Stimulated activated CD4-positive, alpha-beta T cell treated with anti-CD3 and anti-CD28 coated beads, Interleukin-2, amount 100 ng/mL, for 4 hours (primary cell): ENCODE data around the gene ZNF266.

ENCODE experiments used
- DNase-seq: peaks from one replicate; pipeline ENCODE4 v3.0.0-alpha.2; 2020; ENCODE audit warnings: low read depth

ZNF266 gene

GRCh38 chr19:9435279-9436268 lies at the start of gene ZNF266:
TSS of gene ZNF266 (minus strand) at chr19:9435573. CDS start at chr19:9420089, 15,484 bp downstream.
- peak; percentile 88 for DNase-seq

DNA sequence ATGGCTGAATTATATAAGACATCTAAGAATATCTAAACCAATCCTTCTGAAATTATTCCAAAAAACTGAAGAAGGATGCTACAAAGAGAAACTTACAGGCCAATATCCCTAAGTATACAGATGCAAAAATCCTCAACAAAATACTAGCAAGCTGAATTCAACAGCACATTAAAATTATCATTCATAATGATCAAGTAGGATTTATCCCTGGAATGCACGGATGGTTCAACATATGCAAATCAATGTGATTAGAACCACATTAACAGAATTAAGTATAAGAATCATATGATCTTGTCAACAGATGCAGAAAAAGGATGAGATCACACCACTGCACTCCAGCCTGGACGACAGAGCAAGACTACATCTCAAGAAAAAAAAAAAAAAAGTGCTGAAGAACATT lies 49.8 kb upstream of the ZNF266 start:
- no peak for DNase-seq

- no peak for DNase-seq
Measured at GRCh38 chr19:9474975-9475374, 39.6 kb upstream of the ZNF266 start.

DNA sequence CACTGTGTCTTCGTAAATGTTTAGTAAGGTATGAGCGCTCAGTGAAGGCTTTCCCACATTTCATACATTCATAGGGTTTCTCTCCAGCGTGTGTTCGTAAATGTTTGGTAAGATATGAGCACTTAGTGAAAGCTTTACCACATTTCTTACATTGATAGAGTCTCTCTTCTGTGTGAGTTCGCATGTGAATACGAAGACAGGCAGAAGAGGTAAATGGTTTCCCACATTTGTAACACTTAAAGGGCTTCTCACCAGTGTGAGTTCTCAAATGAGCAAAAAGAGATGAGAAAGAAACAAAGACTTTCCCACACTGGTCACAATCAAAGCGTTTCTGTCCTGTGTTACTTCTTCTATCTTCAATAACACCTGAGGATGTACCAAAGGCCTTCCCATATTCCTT lies 31.8 kb upstream of the ZNF266 start:
- no peak for DNase-seq

DNA sequence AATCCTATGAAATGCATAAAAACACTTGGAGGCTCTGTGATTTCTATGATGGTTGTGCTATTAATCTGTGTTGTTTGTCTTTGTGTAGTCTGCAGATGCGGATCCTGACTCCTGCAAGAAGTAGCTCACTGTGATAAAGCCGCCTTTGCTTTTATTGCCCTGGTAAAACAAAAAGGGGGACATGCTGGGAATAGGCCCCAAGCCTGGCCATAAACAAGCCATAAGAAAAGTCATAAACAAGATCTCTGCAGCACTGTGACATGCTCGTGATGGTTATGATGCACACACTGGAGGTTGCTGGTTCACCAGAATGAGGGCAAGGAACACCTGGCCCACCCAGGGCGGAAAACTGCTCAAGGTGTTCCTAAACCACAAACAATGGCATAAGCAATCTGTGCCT lies 26.6 kb upstream of the ZNF266 start:
- DNase-seq, result no peak

GRCh38 chr19:9456018-9456689 lies 20.8 kb upstream of the ZNF266 start:
- no peak for DNase-seq

DNA sequence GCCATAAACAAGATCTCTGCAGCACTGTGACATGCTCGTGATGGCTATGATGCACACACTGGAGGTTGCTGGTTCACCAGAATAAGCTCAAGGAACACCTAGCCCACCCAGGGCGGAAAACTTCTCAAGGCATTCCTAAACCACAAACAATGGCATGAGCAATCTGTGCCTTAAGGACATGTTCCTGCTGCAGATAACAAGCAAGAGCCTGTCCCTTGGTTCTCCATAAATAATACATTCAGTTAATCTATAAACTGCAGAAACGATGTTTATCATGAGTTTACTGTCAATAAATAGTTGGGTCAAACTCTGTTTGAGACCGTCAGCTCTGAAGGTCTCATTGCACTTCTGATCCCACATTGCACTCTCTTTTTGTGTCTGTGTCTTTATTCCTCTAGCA lies 18.6 kb upstream of the ZNF266 start:
- no peak for DNase-seq

DNA sequence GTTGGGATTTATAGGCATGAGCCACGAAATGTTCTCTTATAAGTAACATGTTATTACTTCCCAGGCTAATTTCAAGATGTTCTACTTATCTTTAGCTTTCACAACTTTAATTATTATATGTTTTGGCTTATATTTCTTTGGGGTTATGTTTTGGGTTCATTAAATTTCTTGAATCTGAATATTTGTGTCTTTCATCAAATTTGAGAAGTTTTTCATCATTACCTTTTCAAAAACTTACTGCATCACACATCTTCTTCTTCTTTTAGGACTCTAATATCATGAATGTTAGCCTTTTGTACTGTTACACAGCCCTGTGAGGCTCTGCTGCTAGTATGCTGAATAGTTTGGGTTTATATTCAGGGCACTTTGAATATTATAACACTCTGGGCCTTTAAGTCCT lies 9.7 kb upstream of the ZNF266 start:
- DNase-seq, result no peak

- no peak for DNase-seq
Measured at GRCh38 chr19:9436358-9436757, 985 bp upstream of the ZNF266 start.

DNA sequence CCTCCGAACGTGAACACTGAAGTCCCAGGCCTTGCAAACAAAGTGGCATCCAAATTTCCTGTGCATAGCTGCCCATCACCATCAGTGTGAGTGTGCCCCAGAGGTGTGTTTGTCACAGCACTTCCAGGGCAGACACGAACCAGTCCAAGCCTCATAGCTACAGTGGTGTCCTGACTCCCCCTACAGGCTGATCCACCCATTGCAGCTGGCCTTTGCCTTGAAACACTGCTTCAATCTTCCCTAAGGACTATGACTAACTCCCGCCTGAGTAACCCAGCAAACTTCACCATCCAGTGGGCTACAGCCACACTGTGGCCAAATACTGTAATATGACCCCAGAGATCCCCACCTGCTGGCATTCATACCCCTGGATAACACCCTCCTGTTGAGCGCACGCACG lies 3.9 kb downstream of the ZNF266 start:
- peak; percentile 18 for DNase-seq

- DNase-seq, result no peak
Measured at GRCh38 chr19:9430444-9430843, 4.9 kb downstream of the ZNF266 start.

DNA sequence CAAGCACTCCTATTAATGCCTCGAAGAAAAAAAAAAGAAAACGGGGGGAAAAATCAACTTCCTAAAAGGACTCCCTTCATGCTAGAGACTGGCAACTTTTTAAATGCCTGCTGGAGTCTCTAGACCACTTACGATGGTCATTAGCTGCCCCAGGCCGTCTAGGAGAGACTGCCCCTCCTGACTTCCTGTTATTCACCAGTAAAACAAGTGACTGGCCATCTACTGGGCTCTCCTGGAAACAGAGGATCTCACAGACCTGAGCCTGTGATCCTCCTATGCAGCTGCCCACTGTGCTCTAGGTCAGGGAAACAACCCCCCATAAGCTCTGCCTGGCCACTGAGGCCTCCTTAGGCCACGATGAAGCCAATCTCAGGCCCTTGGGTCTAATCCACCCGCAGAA lies 7.4 kb downstream of the ZNF266 start:
- no peak for DNase-seq

DNA sequence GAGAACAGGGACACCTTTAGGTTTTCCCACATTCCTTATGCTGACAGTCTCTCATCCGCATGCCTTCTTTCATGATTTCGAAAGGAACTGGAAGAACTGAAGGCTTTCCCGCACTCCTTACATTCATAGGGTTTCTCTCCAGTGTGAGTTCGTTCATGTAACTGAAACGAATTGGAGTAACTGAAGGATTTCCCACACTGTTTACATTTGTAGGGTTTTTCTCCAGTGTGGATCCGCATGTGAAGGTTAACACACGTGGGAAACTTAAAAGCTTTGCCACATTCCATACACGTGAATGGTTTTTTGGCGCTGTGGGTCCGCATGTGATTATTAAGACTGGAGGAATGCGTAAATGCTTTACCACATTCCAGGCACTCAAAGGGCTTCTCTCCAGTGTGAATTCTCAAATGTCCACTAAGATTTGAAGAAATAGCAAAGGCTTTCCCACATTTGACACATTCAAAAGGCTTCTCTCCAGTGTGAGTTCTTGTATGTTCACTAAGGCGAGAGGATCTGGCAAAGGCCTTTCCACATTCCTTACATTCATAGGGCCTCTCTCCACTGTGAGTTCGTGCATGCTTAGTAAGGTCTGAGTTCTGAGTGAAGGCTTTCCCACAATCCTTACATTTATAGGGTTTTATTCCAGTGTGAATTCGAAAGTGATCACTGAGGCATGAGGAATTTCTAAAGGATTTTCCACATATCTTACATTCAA lies 22.0 kb downstream of the ZNF266 start:
- DNase-seq, result no peak

GRCh38 chr19:9407827-9408226 lies 27.5 kb downstream of the ZNF266 start:
- no peak for DNase-seq

DNA sequence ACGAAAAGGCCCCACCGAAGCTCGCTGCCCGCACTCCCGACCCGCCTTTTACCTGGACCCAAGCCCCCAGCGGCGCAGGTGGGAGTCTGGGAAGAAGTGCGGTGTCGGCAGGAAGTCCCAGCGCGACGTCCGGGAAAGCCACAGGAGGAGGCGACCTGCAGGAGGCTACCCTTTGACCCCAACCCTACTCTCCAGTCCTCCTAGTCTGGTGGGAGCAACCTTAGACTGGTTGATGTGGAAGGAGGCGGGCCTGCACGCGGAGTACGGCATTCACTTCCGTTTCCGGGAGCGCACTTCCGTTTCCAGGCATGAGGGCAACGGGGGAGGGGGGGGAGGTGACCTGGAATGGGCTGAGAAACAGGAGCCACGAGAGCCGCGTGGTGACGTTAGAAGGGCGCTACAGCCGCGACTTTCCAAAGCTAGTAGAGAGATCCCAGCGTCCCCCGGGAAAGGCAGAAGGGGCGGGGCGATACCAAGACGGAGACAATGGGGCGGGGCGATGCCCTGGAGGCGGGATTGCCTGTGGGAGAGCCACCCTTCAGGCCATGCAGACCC lies 28.5 kb downstream of the ZNF266 start:
- DNase-seq, result peak; percentile 35

DNA sequence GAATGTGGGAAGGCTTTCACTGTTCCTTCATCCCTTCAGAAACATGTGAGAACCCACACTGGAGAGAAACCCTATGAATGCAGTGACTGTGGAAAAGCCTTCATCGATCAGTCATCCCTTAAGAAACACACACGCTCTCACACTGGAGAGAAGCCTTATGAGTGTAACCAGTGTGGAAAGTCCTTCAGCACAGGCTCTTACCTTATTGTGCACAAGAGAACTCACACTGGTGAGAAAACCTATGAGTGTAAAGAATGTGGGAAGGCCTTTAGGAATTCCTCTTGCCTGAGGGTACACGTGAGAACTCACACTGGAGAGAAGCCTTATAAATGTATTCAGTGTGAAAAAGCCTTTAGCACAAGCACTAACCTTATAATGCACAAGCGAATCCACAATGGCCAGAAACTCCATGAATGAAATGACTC lies 54.0 kb downstream of the ZNF266 start:
- DNase-seq, result no peak

DNA sequence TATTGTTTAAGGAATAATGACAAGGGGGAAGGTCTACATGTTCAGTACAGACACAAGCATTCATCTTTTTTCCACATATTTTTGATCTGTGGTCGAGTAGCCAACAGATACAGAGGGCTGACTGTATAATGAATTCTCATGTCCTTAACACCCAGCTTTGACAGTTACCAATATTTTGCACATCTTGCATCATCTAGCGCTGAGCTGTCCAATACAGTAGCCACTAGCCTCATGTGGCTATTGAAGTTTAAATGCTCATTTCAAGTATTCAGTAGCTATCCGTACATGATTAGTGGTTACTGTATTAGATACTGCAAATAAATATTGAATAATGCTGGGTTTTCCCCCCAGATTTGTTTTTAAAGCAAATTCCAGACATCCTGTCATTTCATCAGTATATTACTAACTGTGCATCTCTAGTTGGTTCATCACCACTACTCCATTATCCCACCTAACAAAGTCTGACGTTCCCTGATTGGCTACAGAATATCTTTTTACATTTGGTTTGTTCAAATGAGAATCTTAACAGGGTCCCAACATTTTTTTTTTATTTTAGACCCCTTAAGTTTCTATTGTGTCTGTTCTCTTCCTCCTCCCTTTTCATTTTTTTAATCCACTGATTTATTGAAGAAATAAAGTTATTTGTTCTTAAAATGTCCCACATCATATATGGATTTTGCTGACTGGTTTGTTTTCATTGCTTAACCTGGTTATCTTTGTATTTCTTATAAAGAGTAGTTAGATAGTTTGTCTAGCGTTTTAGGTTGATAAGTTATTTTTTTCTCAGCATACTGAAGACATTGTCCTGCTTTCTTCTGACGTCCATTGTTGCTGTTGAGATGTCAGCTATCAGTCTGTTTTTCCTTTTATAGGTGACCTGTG lies 64.4 kb downstream of the ZNF266 start:
- no peak for DNase-seq

GRCh38 chr19:9362905-9363304 lies 72.5 kb downstream of the ZNF266 start, which contains the start of gene ZNF177:
TSS of gene ZNF177 (plus strand) at chr19:9363013. CDS start at chr19:9378312, 15,299 bp downstream.
- no peak for DNase-seq
